HCT116 (cell line): ENCODE measurements around the gene DDX10.

Source experiments
- CTCF ChIP-seq, 3 experiments: fragments of 200-600 bp in 1 of 3; sonication (generic) in 1 of 3; IDR thresholded peaks in 2 of 3; conservative IDR thresholded peaks in 1 of 3; 2 replicates each; pipeline ENCODE4 v1.5.1; 2012 to 2017; ENCODE audit warnings: low read depth in 2 of 3, low read length in 2 of 3, antibody characterized with exemption in 1 of 3, borderline replicate concordance in 1 of 3, control low read depth in 1 of 3, mild to moderate bottlenecking in 1 of 3, mixed read lengths in 1 of 3, mixed run types in 1 of 3, moderate library complexity in 1 of 3; ENCODE audit not compliant: insufficient read depth in 1 of 3
- EZH2phosphoT487 ChIP-seq: fragments of 200-600 bp; IDR thresholded peaks from 2 replicates; pipeline ENCODE4 v1.6.1; 2018; ENCODE audit warnings: antibody characterized with exemption, borderline replicate concordance
- POLR2A ChIP-seq: IDR thresholded peaks from 2 replicates; pipeline ENCODE4 v1.7.0; 2011; ENCODE audit warnings: borderline replicate concordance; ENCODE audit not compliant: insufficient read depth, insufficient read length; ENCODE audit errors: extremely low read depth
- RAD21 ChIP-seq: IDR thresholded peaks from 2 replicates; pipeline ENCODE4 v1.6.1; 2012; ENCODE audit warnings: low read depth, mild to moderate bottlenecking
- TCF7L2 ChIP-seq: IDR thresholded peaks from 2 replicates; pipeline ENCODE4 v1.7.0; 2011; ENCODE audit warnings: borderline replicate concordance, inconsistent platforms; ENCODE audit not compliant: insufficient read depth, insufficient read length; ENCODE audit errors: extremely low read depth
- TF ChIP-seq, protein P1 (sequence below): IDR thresholded peaks from 2 replicates; pipeline ENCODE4 v1.6.1; 2012

- TF ChIP-seq POLR2A: no peak
- no peak for TF ChIP-seq RAD21
- no peak for TF ChIP-seq CTCF (IDR thresholded peaks at IDR 0.05 in 2 of 3, conservative IDR thresholded peaks at IDR 0.05 in 1 of 3; ENCODE audit: borderline replicate concordance in 1 of 3, insufficient read depth in 1 of 3, low read depth in 2 of 3, low read length in 2 of 3)
- TF ChIP-seq EZH2phosphoT487: no peak
- no peak for TF ChIP-seq TCF7L2
- TF ChIP-seq, protein P1, sequence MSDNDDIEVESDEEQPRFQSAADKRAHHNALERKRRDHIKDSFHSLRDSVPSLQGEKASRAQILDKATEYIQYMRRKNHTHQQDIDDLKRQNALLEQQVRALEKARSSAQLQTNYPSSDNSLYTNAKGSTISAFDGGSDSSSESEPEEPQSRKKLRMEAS: no peak
Measured at GRCh38 chr11:108933630-108934029, 268.8 kb downstream of the DDX10 start.
